NT2/D1 (cell line): ENCODE measurements around the gene TMEM233.

Experiments
- DNase-seq: peaks from one replicate; pipeline ENCODE4 v3.0.0-alpha.2; 2011; ENCODE audit warnings: low read depth, low spot score
- H3K27me3 ChIP-seq: 2 replicates; pipeline ENCODE4 v1.6.0; 2011; ENCODE audit warnings: mild to moderate bottlenecking; ENCODE audit not compliant: insufficient read length, insufficient read depth
- H3K36me3 ChIP-seq: 2 replicates; pipeline ENCODE4 v1.6.1; 2011; ENCODE audit warnings: mild to moderate bottlenecking, low read length, mixed read lengths; ENCODE audit not compliant: insufficient read depth, insufficient read length
- H3K4me1 ChIP-seq: 2 replicates; pipeline ENCODE4 v1.5.1; 2011; ENCODE audit not compliant: insufficient read depth, insufficient read length
- H3K4me3 ChIP-seq: 2 replicates; pipeline ENCODE4 v1.5.1; 2011; ENCODE audit warnings: low read depth; ENCODE audit not compliant: insufficient read length
- H3K9ac ChIP-seq: 2 replicates; pipeline ENCODE4 v1.6.0; 2011; ENCODE audit warnings: low read depth; ENCODE audit not compliant: insufficient read length
- H3K9me3 ChIP-seq: 2 replicates; pipeline ENCODE4 v1.5.1; 2011; ENCODE audit warnings: mild to moderate bottlenecking, low read length; ENCODE audit not compliant: insufficient read depth
- SUZ12 ChIP-seq: IDR thresholded peaks from 2 replicates; pipeline ENCODE4 v1.6.1; 2011; ENCODE audit not compliant: insufficient read length, insufficient read depth; ENCODE audit errors: extremely low read depth
- YY1 ChIP-seq: IDR thresholded peaks from 2 replicates; pipeline ENCODE4 v1.6.1; 2011; ENCODE audit not compliant: insufficient read length, insufficient read depth
- ZNF274 ChIP-seq: IDR thresholded peaks from 2 replicates; pipeline ENCODE4 v1.6.1; 2011; ENCODE audit warnings: mild to moderate bottlenecking, low read depth, low read length

Gene TMEM233

DNA sequence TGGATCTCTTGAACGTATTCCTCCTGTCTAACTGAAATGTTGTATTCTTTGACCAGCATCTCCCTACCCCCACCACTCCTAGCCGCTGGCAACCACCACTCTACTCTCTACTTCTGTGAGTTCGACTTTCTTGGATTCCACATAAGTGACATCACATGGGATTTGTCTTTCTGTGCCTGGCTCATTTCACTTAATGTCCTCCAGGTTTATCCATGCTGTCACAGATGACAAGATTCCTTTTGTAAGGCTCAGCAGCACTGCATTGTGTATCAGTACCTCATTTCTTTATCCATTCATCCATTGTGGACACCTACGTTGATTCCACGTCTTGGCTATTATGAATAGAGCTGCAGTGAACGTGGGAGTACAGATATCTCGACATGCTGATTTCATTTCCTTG is 84.9 kb downstream of the TMEM233 start:
- no peaks in the 10 kb centered on the region for H3K9me3 ChIP-seq
- peaks cover 91% of the 10 kb centered on the region for H3K36me3 ChIP-seq
- H3K27me3 ChIP-seq: no peaks in the 10 kb centered on the region
- H3K4me1 ChIP-seq: peaks cover 5% of the 10 kb centered on the region
- TF ChIP-seq SUZ12 (no peak), YY1 (no peak), ZNF274 (no peak)
- DNase-seq: no peak
- H3K4me3 ChIP-seq: no peak overlapping the region
- H3K9ac ChIP-seq: no peak overlapping the region

DNA sequence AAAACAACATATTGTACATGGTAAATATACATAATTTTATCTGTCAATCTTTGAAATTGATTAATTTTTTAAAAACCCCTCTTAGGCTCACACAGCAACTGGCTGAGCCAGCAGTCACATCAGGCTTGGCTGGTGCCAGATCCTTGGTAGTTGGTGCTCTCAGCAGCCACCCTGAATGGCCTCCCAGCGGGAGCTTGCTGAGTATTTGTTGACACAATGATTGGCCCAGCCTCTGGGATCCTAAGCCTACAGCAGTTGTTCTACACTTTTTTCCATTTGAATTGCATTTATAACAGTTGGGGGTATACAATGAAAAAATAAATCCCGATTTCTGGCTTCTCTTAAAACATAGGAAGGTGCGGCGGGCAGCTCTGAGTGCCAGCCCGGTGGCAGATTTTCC is 85.5 kb downstream of the TMEM233 start:
- TF ChIP-seq SUZ12: no peak
- no peak for DNase-seq
- no peaks in the 10 kb centered on the region for H3K9me3 ChIP-seq

DNA sequence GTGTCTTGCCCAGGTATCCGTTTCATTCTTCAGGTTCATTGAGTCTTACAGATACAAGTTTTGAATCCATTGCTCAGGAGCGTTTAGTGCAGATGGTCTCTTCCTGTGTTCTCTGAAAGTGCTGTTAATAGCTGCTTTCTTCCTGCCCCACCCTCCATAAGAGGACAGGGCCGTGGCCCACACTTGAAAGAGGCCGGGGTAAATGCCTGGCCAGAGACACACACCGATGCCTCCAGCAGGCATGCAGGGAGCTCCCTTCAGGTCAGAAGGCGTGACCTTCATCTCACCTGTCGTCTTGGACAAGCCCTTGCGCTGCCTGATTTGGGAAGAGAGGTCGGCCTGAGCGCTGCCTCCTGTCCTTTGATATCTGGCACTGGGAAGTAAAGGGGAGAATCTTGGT is 85.9 kb downstream of the TMEM233 start:
- no peak for TF ChIP-seq YY1
- Histone ChIP-seq H3K9me3 (no peaks in the 10 kb centered on the region), H3K4me3 (no peak overlapping the region), H3K9ac (no peak overlapping the region), H3K27me3 (no peaks in the 10 kb centered on the region), H3K4me1 (peaks cover 5% of the 10 kb centered on the region), H3K36me3 (peaks cover 81% of the 10 kb centered on the region)
- no peak for DNase-seq

More for the DNA sequence above, 85.5 kb downstream of the TMEM233 start:
- peaks cover 5% of the 10 kb centered on the region for H3K4me1 ChIP-seq
- H3K9ac ChIP-seq: no peak overlapping the region
- H3K36me3 ChIP-seq: peaks cover 85% of the 10 kb centered on the region
- H3K4me3 ChIP-seq: no peak overlapping the region
- no peaks in the 10 kb centered on the region for H3K27me3 ChIP-seq

DNA sequence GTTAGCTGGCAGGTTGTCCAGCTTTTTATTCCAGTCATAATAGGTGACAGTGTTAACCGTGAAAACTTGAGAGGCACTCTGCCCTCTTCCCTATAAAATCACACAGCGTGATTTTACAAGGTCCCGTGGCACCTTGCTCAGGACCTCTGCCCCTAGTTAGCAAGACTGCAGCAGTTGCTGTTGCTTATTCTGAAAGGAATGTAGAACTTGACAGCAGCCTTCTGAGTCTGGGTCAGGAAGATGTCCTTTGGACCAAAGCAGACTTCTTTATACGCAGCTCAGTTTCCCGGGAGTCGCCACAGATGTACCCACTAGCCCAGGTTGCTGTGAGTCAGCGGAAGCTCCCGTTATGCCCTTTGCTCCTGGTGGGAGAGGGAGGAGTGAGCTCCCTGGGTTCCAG is 87.5 kb downstream of the TMEM233 start:
- no peak for TF ChIP-seq YY1
- no peak for TF ChIP-seq SUZ12
- no peak for TF ChIP-seq ZNF274
- no peak for DNase-seq
- no peak overlapping the region for H3K4me3 ChIP-seq
- H3K9ac ChIP-seq: no peak overlapping the region
- H3K9me3 ChIP-seq: no peaks in the 10 kb centered on the region
- H3K36me3 ChIP-seq: peaks cover 69% of the 10 kb centered on the region
- H3K4me1 ChIP-seq: peaks cover 5% of the 10 kb centered on the region
- H3K27me3 ChIP-seq: no peaks in the 10 kb centered on the region

DNA sequence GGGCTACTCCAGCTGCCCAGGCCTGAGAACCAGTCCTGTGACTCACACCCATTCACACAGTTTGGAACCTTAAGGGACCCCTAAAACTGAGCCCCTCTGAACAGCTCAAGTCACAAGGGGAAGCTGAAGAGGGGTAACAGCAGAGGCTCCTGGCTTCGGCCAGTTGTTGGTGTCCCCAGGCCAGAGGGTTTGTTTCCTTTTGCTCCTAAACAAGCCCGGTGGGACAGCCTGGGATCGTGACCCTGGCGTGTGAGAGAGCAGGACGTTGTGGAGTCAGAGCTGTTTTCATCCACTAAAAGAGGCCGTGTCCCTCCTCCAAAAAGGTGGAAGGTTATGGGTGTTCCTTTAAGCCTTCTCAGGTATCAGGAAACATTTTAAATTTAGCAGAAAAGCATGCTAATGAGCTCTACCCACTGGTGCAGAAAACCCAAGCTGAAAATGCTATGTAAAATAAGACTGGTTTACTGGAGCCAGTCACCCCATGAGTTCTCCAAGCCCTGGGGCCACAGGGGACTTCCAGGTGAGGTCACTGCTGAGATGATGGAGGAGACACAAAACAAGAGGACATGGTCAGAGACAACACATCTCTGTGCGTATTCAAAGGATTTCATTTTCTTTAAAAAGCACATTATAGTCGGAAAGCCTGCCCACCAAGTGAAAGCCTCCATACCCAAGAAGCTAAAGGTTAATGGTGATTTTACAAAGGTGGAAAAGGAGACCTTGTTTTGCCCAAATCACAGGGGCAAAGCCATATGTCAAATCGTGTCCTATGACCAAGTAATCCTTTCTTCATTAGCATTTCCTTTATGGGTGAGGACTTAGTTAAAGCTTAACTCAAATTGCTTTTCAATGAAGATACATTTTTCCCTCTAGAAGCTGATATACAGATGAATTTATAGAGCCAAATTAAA is 88.4 kb downstream of the TMEM233 start:
- H3K4me3 ChIP-seq: no peak overlapping the region
- H3K9me3 ChIP-seq: no peaks in the 10 kb centered on the region
- H3K36me3 ChIP-seq: peaks cover 69% of the 10 kb centered on the region
- no peaks in the 10 kb centered on the region for H3K27me3 ChIP-seq
- peaks cover 6% of the 10 kb centered on the region for H3K4me1 ChIP-seq
- H3K9ac ChIP-seq: no peak overlapping the region
- no peak for DNase-seq
- no peak for TF ChIP-seq YY1
- TF ChIP-seq SUZ12: no peak
- no peak for TF ChIP-seq ZNF274

- H3K27me3 ChIP-seq: no peaks in the 10 kb centered on the region
- H3K4me1 ChIP-seq: peaks cover 8% of the 10 kb centered on the region
- no peak for TF ChIP-seq SUZ12
- TF ChIP-seq ZNF274: no peak
- no peaks in the 10 kb centered on the region for H3K9me3 ChIP-seq
- peaks cover 70% of the 10 kb centered on the region for H3K36me3 ChIP-seq
- no peak for DNase-seq
- no peak overlapping the region for H3K4me3 ChIP-seq
- no peak overlapping the region for H3K9ac ChIP-seq
Observed at GRCh38 chr12:119682639-119683252, 89.2 kb downstream of the TMEM233 start.

DNA sequence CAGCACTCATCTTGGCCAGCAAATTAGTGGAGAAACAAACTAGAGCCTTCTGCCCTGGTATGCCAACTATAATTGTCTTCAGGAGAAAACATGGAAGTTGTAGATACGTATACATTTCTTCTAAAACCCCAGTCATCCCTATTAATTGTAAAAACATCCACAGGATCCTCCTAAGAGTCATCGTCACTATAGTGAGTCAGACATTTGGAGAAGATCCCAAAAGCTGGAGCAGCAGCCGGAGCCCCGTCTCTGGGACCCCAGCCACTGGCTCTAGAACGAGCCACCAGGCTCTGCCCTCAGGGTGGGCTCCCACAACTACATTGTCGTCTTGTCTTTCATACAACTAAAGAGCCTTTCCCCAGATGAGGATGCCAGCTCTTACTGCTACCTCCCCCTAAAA is 89.8 kb downstream of the TMEM233 start:
- no peaks in the 10 kb centered on the region for H3K9me3 ChIP-seq
- no peak for DNase-seq
- no peak overlapping the region for H3K4me3 ChIP-seq
- no peak overlapping the region for H3K9ac ChIP-seq
- peaks cover 8% of the 10 kb centered on the region for H3K4me1 ChIP-seq
- H3K27me3 ChIP-seq: no peaks in the 10 kb centered on the region
- peaks cover 71% of the 10 kb centered on the region for H3K36me3 ChIP-seq
- TF ChIP-seq ZNF274 (no peak), SUZ12 (no peak), YY1 (no peak)
